Karpas-422 (cell line): ENCODE measurements around the gene FGFRL1. TPM values are rescaled to one million over a fixed set of nuclear protein-coding genes. Genes with fewer than 3 reads are reported as not detected.

Source experiments
- DNase-seq: peaks from one replicate; pipeline ENCODE4 v3.0.0-alpha.2; 2015
- H2AFZ ChIP-seq: fragments of 200-600 bp; sonication (generic); 2 replicates; pipeline ENCODE4 v1.6.1; 2014; ENCODE audit warnings: antibody characterized with exemption, low read length, mixed read lengths
- H3K27ac ChIP-seq: fragments of 200-600 bp; sonication (generic); 2 replicates; pipeline ENCODE4 v1.5.1; 2014; ENCODE audit warnings: mild to moderate bottlenecking, low read length, moderate library complexity
- H3K27me3 ChIP-seq: fragments of 200-600 bp; sonication (generic); 2 replicates; pipeline ENCODE4 v1.6.1; 2014; ENCODE audit warnings: low read length, mixed read lengths
- H3K36me3 ChIP-seq: fragments of 200-600 bp; sonication (generic); 2 replicates; pipeline ENCODE4 v1.6.1; 2014; ENCODE audit warnings: low read length, mixed read lengths; ENCODE audit not compliant: insufficient read depth
- H3K4me1 ChIP-seq: fragments of 200-600 bp; sonication (generic); 2 replicates; pipeline ENCODE4 v1.6.1; 2014; ENCODE audit warnings: mild to moderate bottlenecking, low read length, mixed read lengths
- H3K4me2 ChIP-seq: fragments of 200-600 bp; sonication (generic); 2 replicates; pipeline ENCODE4 v1.6.1; 2014; ENCODE audit warnings: low read length, low read depth, mild to moderate bottlenecking; ENCODE audit not compliant: poor library complexity, severe bottlenecking
- H3K4me3 ChIP-seq: fragments of 200-600 bp; sonication (generic); 2 replicates; pipeline ENCODE4 v1.5.1; 2014; ENCODE audit warnings: mild to moderate bottlenecking, antibody characterized with exemption, low read length, mixed read lengths
- H3K79me2 ChIP-seq: fragments of 200-600 bp; sonication (generic); 2 replicates; pipeline ENCODE4 v1.6.1; 2014; ENCODE audit warnings: mild to moderate bottlenecking, low read length, mixed read lengths
- H3K9ac ChIP-seq: fragments of 200-600 bp; sonication (generic); 2 replicates; pipeline ENCODE4 v1.6.0; 2014; ENCODE audit warnings: low read length
- H3K9me2 ChIP-seq: fragments of 200-600 bp; sonication (generic), shearing (Covaris generic); replicated peaks from 2 replicates; pipeline ENCODE4 v1.6.0; 2014; ENCODE audit warnings: mild to moderate bottlenecking, low read length, moderate library complexity; ENCODE audit not compliant: insufficient read depth
- H3K9me3 ChIP-seq: fragments of 300-700, 200-600 bp; sonication (generic); 2 replicates; pipeline ENCODE4 v1.6.1; 2014; ENCODE audit warnings: low read length, mixed read lengths
- H4K20me1 ChIP-seq: fragments of 200-600 bp; sonication (generic); 2 replicates; pipeline ENCODE4 v1.6.1; 2014; ENCODE audit warnings: mild to moderate bottlenecking, antibody characterized with exemption, low read length, low read depth; ENCODE audit not compliant: insufficient read depth
- total RNA-seq: library from RNA; depleted of rRNA; stranded (reverse); fragments of >200 nt; shearing (Covaris generic); gene quantifications from 2 replicates; pipeline ENCODE4 v1.2.3, GENCODE V29; 2014; ENCODE audit warnings: low replicate concordance

The FGFRL1 gene
- total RNA-seq, 1 experiment from 2014 or later, result not detected

DNA sequence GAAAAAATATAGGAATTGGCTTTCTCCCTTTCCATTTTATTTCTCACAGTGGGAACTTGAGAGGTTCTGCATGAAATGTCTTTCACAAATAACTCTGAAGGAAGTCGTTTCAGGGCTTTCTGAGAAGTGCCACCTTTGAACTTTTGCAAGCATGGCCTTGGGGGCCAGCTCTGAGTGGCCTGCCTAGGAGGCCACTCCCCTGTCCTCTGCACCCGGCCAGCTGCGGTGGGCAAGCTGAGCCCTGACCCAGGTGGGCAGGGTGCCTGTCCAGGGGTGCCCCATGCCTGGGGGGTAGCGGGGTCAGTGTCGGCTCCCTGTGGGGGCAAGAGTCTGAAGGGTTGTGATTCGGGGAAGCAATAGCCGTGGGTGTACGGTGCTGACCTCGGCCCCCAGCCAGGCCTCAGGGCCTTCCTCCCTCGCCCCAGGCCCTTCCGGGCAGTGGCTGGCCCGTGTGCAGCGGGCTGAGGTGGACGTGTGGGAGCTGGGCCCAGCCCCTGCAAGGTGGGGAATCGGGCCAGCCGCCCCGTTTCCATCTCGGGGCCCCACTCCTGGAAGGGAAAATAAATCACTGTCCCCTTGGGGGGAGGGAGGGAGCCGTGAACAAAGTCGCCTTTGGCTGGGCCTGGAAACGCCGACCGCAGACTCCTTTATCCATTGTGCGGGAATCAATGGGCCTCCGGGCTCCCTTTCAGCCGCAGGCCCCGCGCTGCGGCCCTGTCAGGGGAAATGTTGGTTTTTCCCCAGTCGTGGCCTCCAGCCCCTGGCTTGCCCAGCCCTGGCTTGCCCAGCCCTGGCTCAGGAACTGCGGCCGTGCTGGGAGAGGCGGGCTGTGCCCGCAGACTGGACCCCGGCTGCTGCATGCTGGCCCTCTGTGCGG is 3.1 kb downstream of the FGFRL1 start:
- no peak for DNase-seq
- Histone ChIP-seq H3K36me3 (no peaks in the 10 kb centered on the region), H3K27ac (no peak overlapping the region), H3K79me2 (no peaks in the 10 kb centered on the region), H3K9me3 (no peaks in the 10 kb centered on the region), H2AFZ (no peak overlapping the region), H3K4me2 (no peak overlapping the region), H3K27me3 (no peaks in the 10 kb centered on the region), H3K9me2 (no peaks in the 10 kb centered on the region), H3K9ac (no peak overlapping the region), H4K20me1 (peaks cover 10% of the 10 kb centered on the region; the same call in 1 of the 2 replicates), H3K4me1 (peaks cover 3% of the 10 kb centered on the region; the same call in 1 of the 2 replicates), H3K4me3 (no peak overlapping the region)

DNA sequence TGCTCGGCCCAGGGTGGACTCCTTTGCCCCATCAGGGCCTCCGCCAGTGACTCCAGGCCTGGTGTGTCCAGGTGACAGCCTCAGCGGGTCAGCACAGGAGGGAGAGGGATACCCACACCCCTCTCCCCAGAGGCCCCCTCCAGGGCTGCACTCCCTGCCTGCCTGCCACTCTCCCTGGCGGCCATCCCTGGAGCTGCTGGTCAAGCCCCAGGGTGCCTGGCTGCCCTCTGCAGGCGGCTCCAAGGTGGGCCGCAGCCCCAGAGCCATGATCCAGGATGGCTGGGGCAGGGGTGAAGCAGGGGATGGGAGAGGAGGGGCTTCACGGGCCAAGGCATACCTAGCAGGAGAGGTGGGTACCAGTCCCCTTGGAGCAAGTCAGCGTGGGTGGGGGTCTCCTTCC is 3.8 kb downstream of the FGFRL1 start:
- no peak overlapping the region for H2AFZ ChIP-seq
- no peaks in the 10 kb centered on the region for H3K36me3 ChIP-seq
- no peaks in the 10 kb centered on the region for H3K27me3 ChIP-seq
- H3K79me2 ChIP-seq, result no peaks in the 10 kb centered on the region
- H4K20me1 ChIP-seq, result peaks cover 10% of the 10 kb centered on the region; the same call in 1 of the 2 replicates
- H3K4me2 ChIP-seq, result no peak overlapping the region
- H3K9ac ChIP-seq, result no peak overlapping the region
- DNase-seq, result no peak
- no peaks in the 10 kb centered on the region for H3K9me3 ChIP-seq
- H3K9me2 ChIP-seq, result no peaks in the 10 kb centered on the region
- peaks cover 3% of the 10 kb centered on the region; the same call in 1 of the 2 replicates for H3K4me1 ChIP-seq
- H3K4me3 ChIP-seq, result no peak overlapping the region
- no peak overlapping the region for H3K27ac ChIP-seq

DNA sequence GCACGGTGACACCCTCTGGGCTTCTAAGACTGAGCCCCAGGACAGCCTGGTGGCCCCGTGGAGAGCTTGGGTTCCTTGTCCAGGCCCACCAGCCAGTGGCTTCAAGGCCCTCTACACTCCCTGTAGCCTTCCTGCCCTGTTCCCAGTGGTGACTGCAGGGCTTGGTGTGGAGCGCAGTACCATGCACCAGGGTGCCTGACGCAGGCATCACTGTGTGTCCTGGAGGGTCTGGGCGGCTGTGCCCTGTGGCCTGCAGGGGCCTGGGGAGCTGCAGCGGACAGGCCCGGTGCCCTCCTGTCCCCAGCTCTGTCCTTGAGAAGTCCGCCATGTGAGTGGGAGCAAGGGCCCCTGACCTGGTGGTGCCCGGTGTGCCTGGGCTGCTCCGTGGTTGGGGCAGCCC is 4.3 kb downstream of the FGFRL1 start:
- Histone ChIP-seq H3K9me3 (no peaks in the 10 kb centered on the region), H2AFZ (no peak overlapping the region), H3K9me2 (no peaks in the 10 kb centered on the region), H4K20me1 (peaks cover 10% of the 10 kb centered on the region; the same call in 1 of the 2 replicates), H3K4me3 (no peak overlapping the region), H3K36me3 (no peaks in the 10 kb centered on the region), H3K27me3 (no peaks in the 10 kb centered on the region), H3K79me2 (no peaks in the 10 kb centered on the region), H3K4me1 (peaks cover 3% of the 10 kb centered on the region; the same call in 1 of the 2 replicates), H3K27ac (no peak overlapping the region), H3K4me2 (no peak overlapping the region), H3K9ac (no peak overlapping the region)
- DNase-seq, result no peak

DNA sequence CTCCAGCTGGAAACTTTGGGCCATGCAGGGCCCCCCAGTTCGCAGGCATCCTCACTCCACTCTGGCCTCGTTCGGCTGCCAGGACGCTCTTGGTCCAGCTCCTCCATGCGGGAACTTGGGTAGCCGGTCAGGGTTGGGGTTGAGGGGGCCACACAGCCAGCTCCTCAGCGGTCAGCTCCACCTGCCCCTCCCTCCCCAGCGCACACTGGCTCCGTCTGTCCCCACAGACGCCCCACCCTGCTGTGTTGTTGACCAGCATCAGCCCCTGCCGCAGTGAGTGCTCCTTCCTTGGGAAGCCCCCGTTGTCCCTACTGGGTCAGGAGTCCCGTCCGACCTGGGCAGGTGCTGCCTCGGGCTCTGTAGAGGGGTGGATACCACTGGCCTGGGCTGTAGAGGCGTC is 5.8 kb downstream of the FGFRL1 start:
- peaks cover 15% of the 10 kb centered on the region; the same call in 1 of the 2 replicates for H4K20me1 ChIP-seq
- H3K9ac ChIP-seq, result no peak overlapping the region
- H3K27me3 ChIP-seq, result no peaks in the 10 kb centered on the region
- H2AFZ ChIP-seq, result no peak overlapping the region
- DNase-seq, result no peak
- peaks cover 12% of the 10 kb centered on the region for H3K4me1 ChIP-seq
- no peaks in the 10 kb centered on the region for H3K9me3 ChIP-seq
- no peak overlapping the region for H3K4me3 ChIP-seq
- no peaks in the 10 kb centered on the region for H3K79me2 ChIP-seq
- H3K4me2 ChIP-seq, result no peak overlapping the region
- no peaks in the 10 kb centered on the region for H3K36me3 ChIP-seq
- no peak overlapping the region for H3K27ac ChIP-seq
- no peaks in the 10 kb centered on the region for H3K9me2 ChIP-seq

DNA sequence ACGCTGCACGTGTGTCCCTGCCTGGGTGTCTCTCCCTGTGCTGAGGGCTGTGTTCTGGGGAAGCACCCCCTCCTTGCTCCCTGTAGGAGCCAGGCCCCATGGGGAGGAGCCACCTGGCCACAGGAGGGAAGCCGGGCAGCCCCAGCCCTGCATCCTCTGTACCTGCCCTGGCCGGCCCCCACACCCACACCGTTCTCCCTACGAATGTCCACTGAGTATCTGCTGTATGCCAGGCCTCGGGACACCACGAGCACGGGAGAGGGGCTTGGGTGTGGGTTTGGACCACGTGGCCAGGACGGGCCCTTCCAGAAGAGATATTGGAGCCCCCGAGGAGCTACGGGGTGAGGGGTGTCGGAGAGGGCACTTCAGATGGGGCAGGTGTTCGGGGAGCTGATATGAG is 6.3 kb downstream of the FGFRL1 start:
- Histone ChIP-seq H3K4me3 (no peak overlapping the region), H3K79me2 (no peaks in the 10 kb centered on the region), H4K20me1 (peaks cover 15% of the 10 kb centered on the region; the same call in 1 of the 2 replicates), H3K9ac (no peak overlapping the region), H3K9me3 (no peaks in the 10 kb centered on the region), H2AFZ (no peak overlapping the region), H3K4me1 (peaks cover 12% of the 10 kb centered on the region), H3K27me3 (no peaks in the 10 kb centered on the region), H3K9me2 (no peaks in the 10 kb centered on the region), H3K36me3 (no peaks in the 10 kb centered on the region), H3K4me2 (no peak overlapping the region), H3K27ac (no peak overlapping the region)
- DNase-seq, result no peak

DNA sequence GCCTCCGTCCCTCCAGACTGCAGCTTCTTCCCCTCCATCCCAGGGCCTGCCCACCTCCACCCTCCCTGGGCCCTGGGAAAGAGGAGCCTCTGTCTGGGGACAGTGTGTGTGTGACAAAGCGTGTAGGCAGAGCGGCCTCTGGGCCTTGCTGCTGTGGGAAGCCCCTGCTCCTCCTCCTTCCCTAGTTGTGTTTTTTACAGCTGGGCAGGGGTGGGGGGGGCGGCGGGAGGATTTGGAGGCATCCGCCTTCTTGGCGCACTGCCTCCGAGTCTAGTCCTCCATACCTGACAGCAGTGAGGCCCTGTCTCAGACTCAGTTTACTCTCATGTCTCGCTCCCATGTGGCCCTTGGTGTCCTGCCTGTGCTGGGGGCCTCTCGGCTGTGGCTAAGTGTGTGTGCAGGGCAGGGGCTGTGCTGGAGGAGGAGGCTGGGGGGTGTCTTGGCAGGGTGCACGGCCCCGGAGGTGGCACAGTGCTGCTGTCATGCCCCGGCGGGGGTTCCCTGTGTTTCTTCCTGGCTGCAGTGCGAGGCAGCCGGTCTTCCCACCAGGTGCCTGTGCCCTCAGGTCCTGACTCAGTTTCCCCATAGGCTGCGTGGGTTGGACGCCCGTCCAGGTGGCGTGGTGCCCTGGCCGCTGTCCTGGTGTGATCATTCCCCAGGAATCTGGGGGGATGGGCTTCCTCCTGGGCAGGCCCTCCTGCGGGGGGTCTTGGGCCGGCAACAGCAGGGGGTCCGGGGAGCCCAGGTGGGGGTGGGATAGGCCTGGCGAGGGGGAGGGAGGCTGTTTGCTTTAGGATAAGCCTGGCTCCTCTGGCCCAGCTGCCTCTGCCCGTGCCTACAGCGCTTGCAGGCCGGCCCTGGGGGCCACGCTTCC is 7.0 kb downstream of the FGFRL1 start:
- Histone ChIP-seq H3K9me3 (no peaks in the 10 kb centered on the region), H3K4me2 (no peak overlapping the region), H3K9me2 (no peaks in the 10 kb centered on the region), H3K9ac (no peak overlapping the region), H3K27ac (no peak overlapping the region), H4K20me1 (peaks cover 15% of the 10 kb centered on the region; the same call in 1 of the 2 replicates), H3K4me1 (peaks cover 12% of the 10 kb centered on the region), H3K36me3 (no peaks in the 10 kb centered on the region), H3K27me3 (no peaks in the 10 kb centered on the region), H3K4me3 (no peak overlapping the region), H2AFZ (no peak overlapping the region), H3K79me2 (no peaks in the 10 kb centered on the region)
- no peak for DNase-seq

DNA sequence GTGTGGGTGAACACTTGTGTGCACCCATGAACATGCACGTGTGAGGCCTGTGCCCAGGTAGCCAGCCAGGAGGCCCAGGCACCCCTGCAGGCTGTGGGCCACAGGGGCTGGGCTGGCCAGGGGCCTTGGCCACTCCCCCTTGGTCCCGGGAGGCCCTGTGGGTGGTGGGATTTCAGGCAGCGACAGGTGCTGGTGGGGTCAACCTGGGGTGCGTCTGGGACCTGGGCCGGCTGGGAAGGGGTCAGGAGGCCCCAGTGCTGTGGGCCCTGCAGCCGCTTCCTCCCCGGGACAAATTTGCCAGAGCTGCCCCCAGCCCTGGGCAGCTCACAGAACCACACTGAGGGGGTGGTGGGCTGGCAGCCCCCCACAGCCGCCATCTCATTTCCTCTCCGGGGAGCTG is 7.9 kb downstream of the FGFRL1 start:
- Histone ChIP-seq H3K4me1 (peaks cover 12% of the 10 kb centered on the region), H3K9me2 (no peaks in the 10 kb centered on the region), H3K36me3 (no peaks in the 10 kb centered on the region), H3K9ac (no peak overlapping the region), H3K27me3 (no peaks in the 10 kb centered on the region), H3K27ac (no peak overlapping the region), H3K79me2 (no peaks in the 10 kb centered on the region), H3K4me2 (no peak overlapping the region), H2AFZ (no peak overlapping the region), H3K9me3 (no peaks in the 10 kb centered on the region), H3K4me3 (no peak overlapping the region), H4K20me1 (peaks cover 15% of the 10 kb centered on the region; the same call in 1 of the 2 replicates)
- no peak for DNase-seq
